Duodenal mucosa (tissue), 2 donors: ENCODE data around the gene CD2.

Experiments
- H3K27ac ChIP-seq: one replicate; pipeline ENCODE4 v1.7.0; 2013; ENCODE audit warnings: low read depth, low read length
- H3K27me3 ChIP-seq, 2 donors: one replicate each; pipeline ENCODE4 v1.7.0; 2013; ENCODE audit warnings: low read length in 2 of 2, control low read depth in 1 of 2; ENCODE audit not compliant: insufficient read depth in 2 of 2, control insufficient read depth in 1 of 2
- H3K36me3 ChIP-seq, 2 donors: one replicate each; pipeline ENCODE4 v1.7.0; 2013; ENCODE audit warnings: low read length in 2 of 2, control low read depth in 1 of 2; ENCODE audit not compliant: insufficient read depth in 2 of 2, control insufficient read depth in 1 of 2
- H3K4me1 ChIP-seq, 2 donors: one replicate each; pipeline ENCODE4 v1.7.0; 2013; ENCODE audit warnings: low read length in 2 of 2, control low read depth in 1 of 2; ENCODE audit not compliant: insufficient read depth in 2 of 2, control insufficient read depth in 1 of 2
- H3K4me3 ChIP-seq, 2 donors: one replicate each; pipeline ENCODE4 v1.7.0; 2013; ENCODE audit warnings: low read length in 2 of 2, low read depth in 1 of 2
- H3K9ac ChIP-seq, 2 donors: one replicate each; pipeline ENCODE4 v1.7.0; 2013; ENCODE audit warnings: low read length in 2 of 2, low read depth in 1 of 2
- H3K9me3 ChIP-seq, 2 donors: one replicate each; pipeline ENCODE4 v1.7.0; 2013; ENCODE audit warnings: low read length in 2 of 2, control low read depth in 1 of 2; ENCODE audit not compliant: control insufficient read depth in 1 of 2

Gene CD2

GRCh38 chr1:116731439-116731838 is 22.8 kb upstream of the CD2 start:
- Histone ChIP-seq H3K27ac (no peak overlapping the region), H3K9ac (no peak overlapping the region), H3K27me3 (no peaks in the 10 kb centered on the region), H3K9me3 (no peaks in the 10 kb centered on the region), H3K4me1 (no peaks in the 10 kb centered on the region), H3K36me3 (no peaks in the 10 kb centered on the region), H3K4me3 (no peak overlapping the region)

- H3K4me1 ChIP-seq = peaks cover 0 to 3% of the 10 kb centered on the region in 2 donors
- no peak overlapping the region for H3K4me3 ChIP-seq
- H3K27ac ChIP-seq = no peak overlapping the region
- no peak overlapping the region for H3K9ac ChIP-seq
- no peaks in the 10 kb centered on the region for H3K27me3 ChIP-seq
- no peaks in the 10 kb centered on the region for H3K9me3 ChIP-seq
- H3K36me3 ChIP-seq = no peaks in the 10 kb centered on the region
These were observed 21.5 kb upstream of the CD2 start for GRCh38 chr1:116732726-116733125.

- Histone ChIP-seq H3K9ac (no peak overlapping the region), H3K36me3 (no peaks in the 10 kb centered on the region), H3K27me3 (no peaks in the 10 kb centered on the region), H3K4me1 (peaks cover 0 to 6% of the 10 kb centered on the region in 2 donors), H3K27ac (no peak overlapping the region), H3K4me3 (no peak overlapping the region), H3K9me3 (no peaks in the 10 kb centered on the region)
These were observed 20.5 kb upstream of the CD2 start for GRCh38 chr1:116733476-116734365.

- Histone ChIP-seq H3K9ac (no peak overlapping the region), H3K4me1 (peaks cover 0 to 6% of the 10 kb centered on the region in 2 donors), H3K27ac (no peak overlapping the region), H3K36me3 (no peaks in the 10 kb centered on the region), H3K27me3 (no peaks in the 10 kb centered on the region), H3K9me3 (no peaks in the 10 kb centered on the region), H3K4me3 (no peak overlapping the region)
These were observed 19.0 kb upstream of the CD2 start for GRCh38 chr1:116735246-116735645.

- Histone ChIP-seq H3K36me3 (no peaks in the 10 kb centered on the region), H3K9ac (peak overlapping the region in 1 of 2 donors; percentile 28), H3K9me3 (peaks cover 2 to 6% of the 10 kb centered on the region in 2 donors), H3K27ac (no peak overlapping the region), H3K4me3 (no peak overlapping the region), H3K27me3 (no peaks in the 10 kb centered on the region), H3K4me1 (peaks cover 0 to 6% of the 10 kb centered on the region in 2 donors)
These were observed 17.0 kb upstream of the CD2 start for GRCh38 chr1:116737020-116737854.

- no peak overlapping the region for H3K9ac ChIP-seq
- peaks cover 0 to 6% of the 10 kb centered on the region in 2 donors for H3K4me1 ChIP-seq
- H3K4me3 ChIP-seq = no peak overlapping the region
- H3K27ac ChIP-seq = no peak overlapping the region
- H3K9me3 ChIP-seq = peaks cover 7% of the 10 kb centered on the region in 2 donors
- no peaks in the 10 kb centered on the region for H3K27me3 ChIP-seq
- H3K36me3 ChIP-seq = no peaks in the 10 kb centered on the region
These were observed 16.3 kb upstream of the CD2 start for GRCh38 chr1:116737855-116738321.

- Histone ChIP-seq H3K27ac (no peak overlapping the region), H3K9ac (no peak overlapping the region), H3K9me3 (peaks cover 17% of the 10 kb centered on the region in 2 donors), H3K27me3 (no peaks in the 10 kb centered on the region), H3K36me3 (no peaks in the 10 kb centered on the region), H3K4me3 (no peak overlapping the region), H3K4me1 (peaks cover 0 to 6% of the 10 kb centered on the region in 2 donors)
These were observed 15.4 kb upstream of the CD2 start for GRCh38 chr1:116738673-116739370.

- no peak overlapping the region for H3K27ac ChIP-seq
These were observed 14.7 kb upstream of the CD2 start for GRCh38 chr1:116739371-116740012.

GRCh38 chr1:116740296-116740695 is 13.9 kb upstream of the CD2 start:
- Histone ChIP-seq H3K36me3 (no peaks in the 10 kb centered on the region), H3K27me3 (no peaks in the 10 kb centered on the region), H3K4me1 (peaks cover 0 to 6% of the 10 kb centered on the region in 2 donors), H3K27ac (no peak overlapping the region), H3K9me3 (peaks cover 22 to 29% of the 10 kb centered on the region in 2 donors), H3K4me3 (no peak overlapping the region), H3K9ac (no peak overlapping the region)

More at GRCh38 chr1:116739371-116740012, 14.7 kb upstream of the CD2 start:
- no peaks in the 10 kb centered on the region for H3K36me3 ChIP-seq
- peaks cover 0 to 6% of the 10 kb centered on the region in 2 donors for H3K4me1 ChIP-seq
- no peak overlapping the region for H3K4me3 ChIP-seq
- H3K9ac ChIP-seq = no peak overlapping the region
- peaks cover 22% of the 10 kb centered on the region in 2 donors for H3K9me3 ChIP-seq
- H3K27me3 ChIP-seq = no peaks in the 10 kb centered on the region
